GM12878 (cell line): ENCODE data around the gene MGME1. TPM values are rescaled to one million over a fixed set of nuclear protein-coding genes. Genes with fewer than 3 reads are reported as not detected.

Experiments
- CREM ChIP-seq: IDR thresholded peaks from 2 replicates; pipeline ENCODE4 v1.6.1; 2014; ENCODE audit warnings: antibody characterized with exemption, low read depth
- KDM1A ChIP-seq: fragments of 200-600 bp; sonication (generic); IDR thresholded peaks from 2 replicates; pipeline ENCODE4 v1.6.1; 2016; ENCODE audit warnings: borderline replicate concordance
- NBN ChIP-seq: fragments of 450-650 bp; IDR thresholded peaks from 2 replicates; pipeline ENCODE4 v1.6.1; 2016
- NR2C1 ChIP-seq: fragments of 450-650 bp; IDR thresholded peaks from 2 replicates; pipeline ENCODE4 v1.6.1; 2017; ENCODE audit warnings: antibody characterized with exemption, mild to moderate bottlenecking, moderate library complexity
- POU2F2 ChIP-seq: IDR thresholded peaks from 3 replicates; pipeline ENCODE4 v1.6.1; 2011; ENCODE audit warnings: low read depth, mild to moderate bottlenecking, low read length, borderline replicate concordance
- RAD21 ChIP-seq: IDR thresholded peaks from 2 replicates; pipeline ENCODE4 v1.6.1; 2011; ENCODE audit warnings: mild to moderate bottlenecking, low read depth, low read length, moderate library complexity; ENCODE audit not compliant: insufficient read depth
- SKIL ChIP-seq: fragments of 450-650 bp; IDR thresholded peaks from 2 replicates; pipeline ENCODE4 v1.6.1; 2017; ENCODE audit warnings: mild to moderate bottlenecking, low read depth, inconsistent platforms; ENCODE audit not compliant: poor library complexity, severe bottlenecking
- polyA plus RNA-seq, 11 experiments: library from polyadenylated mRNA; depleted of rRNA in 4 of 11; unstranded in 6 of 11; stranded (reverse) in 5 of 11; fragments of >200 nt; fragmentation: Nextera tagmentation in 4 of 11; fragmentation: Illumina TruSeq in 1 of 11; extraction: Ambion mirVana in 4 of 11; extraction: Trizol in 1 of 11; gene quantifications; 1 replicate in 1 of 11; 2 replicates in 10 of 11; pipeline versions ENCODE4 v1.2.1 to v1.2.3, GENCODE V29; 2011 to 2016; ENCODE audit warnings: inconsistent platforms in 2 of 11, missing spikeins in 2 of 11, low read depth in 1 of 11
- total RNA-seq, 4 experiments: library from RNA; depleted of rRNA in 3 of 4; stranded (reverse); fragments of >200 nt in 3 of 4; fragmentation: Illumina TruSeq in 1 of 4; extraction: Trizol in 1 of 4; gene quantifications; 2 replicates each; pipeline versions ENCODE4 v1.2.1 to v1.2.3, GENCODE V29; 2013 to 2021
- TF ChIP-seq, protein P1 (sequence below), 3 experiments: IDR thresholded peaks in 2 of 3; conservative IDR thresholded peaks in 1 of 3; 2 replicates each; pipeline ENCODE4 v1.5.1; 2011; ENCODE audit warnings: low read depth in 3 of 3, low read length in 3 of 3, mild to moderate bottlenecking in 3 of 3, control low read depth in 2 of 3, moderate library complexity in 2 of 3, inconsistent platforms in 1 of 3, mixed read lengths in 1 of 3; ENCODE audit not compliant: control insufficient read depth in 2 of 3, insufficient read depth in 1 of 3; ENCODE audit errors: extremely low read depth in 1 of 3
- TF ChIP-seq, protein P2 (sequence below): IDR thresholded peaks from 2 replicates; pipeline ENCODE4 v1.6.1; 2011; ENCODE audit warnings: low read depth, mild to moderate bottlenecking, low read length, moderate library complexity, borderline replicate concordance; ENCODE audit errors: extremely low read depth

The MGME1 gene
- total and polyA plus RNA-seq, 10 of the 15 experiments (the other 5 are each of a cell fraction or from before 2014, with no cell fraction given): 13.4 to 44.8 (median 30.6) TPM

DNA sequence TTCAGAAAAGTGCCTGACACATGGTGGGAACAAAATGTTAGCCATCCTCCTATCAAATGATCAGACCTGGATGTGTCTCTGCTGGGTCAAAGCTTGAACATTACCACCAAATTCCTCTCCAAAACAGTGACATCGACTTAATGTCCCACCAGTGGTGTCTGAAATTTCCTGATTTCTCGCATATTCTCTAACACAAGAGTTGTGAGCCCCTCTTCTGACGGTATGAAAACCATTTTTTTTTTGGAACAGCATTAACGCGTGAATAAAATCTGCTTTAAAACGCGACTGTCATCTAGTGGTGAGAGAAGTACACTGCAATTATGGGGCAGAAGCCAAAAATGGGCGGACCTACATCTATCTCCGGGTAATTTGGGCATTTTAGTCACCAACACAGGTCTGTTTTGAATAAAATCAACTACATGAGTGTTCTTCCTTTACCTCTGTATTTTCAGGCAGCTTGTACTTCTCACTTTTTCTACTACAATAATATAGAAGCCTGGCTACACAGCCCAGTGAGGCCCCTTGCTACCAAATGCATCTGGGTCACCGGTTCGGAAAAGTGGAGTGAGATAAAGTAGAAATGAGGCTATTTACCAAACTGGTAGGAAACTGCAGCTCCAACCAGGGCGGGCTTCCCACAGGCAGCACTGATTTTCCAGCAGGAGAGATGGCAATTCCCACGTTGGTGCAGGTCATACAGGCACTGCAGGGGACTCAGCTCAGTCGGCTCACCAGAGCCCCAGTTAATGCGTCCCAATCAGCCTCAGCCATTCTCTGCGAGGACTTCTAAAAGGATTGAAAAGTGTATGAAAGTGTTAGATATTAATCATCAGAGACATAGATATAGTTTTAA is 27.4 kb downstream of the MGME1 start (continued):
- TF ChIP-seq, protein P1, sequence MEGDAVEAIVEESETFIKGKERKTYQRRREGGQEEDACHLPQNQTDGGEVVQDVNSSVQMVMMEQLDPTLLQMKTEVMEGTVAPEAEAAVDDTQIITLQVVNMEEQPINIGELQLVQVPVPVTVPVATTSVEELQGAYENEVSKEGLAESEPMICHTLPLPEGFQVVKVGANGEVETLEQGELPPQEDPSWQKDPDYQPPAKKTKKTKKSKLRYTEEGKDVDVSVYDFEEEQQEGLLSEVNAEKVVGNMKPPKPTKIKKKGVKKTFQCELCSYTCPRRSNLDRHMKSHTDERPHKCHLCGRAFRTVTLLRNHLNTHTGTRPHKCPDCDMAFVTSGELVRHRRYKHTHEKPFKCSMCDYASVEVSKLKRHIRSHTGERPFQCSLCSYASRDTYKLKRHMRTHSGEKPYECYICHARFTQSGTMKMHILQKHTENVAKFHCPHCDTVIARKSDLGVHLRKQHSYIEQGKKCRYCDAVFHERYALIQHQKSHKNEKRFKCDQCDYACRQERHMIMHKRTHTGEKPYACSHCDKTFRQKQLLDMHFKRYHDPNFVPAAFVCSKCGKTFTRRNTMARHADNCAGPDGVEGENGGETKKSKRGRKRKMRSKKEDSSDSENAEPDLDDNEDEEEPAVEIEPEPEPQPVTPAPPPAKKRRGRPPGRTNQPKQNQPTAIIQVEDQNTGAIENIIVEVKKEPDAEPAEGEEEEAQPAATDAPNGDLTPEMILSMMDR (IDR thresholded peaks at IDR 0.05 in 2 of 3, conservative IDR thresholded peaks at IDR 0.05 in 1 of 3; ENCODE audit: control insufficient read depth in 2 of 3, extremely low read depth in 1 of 3, insufficient read depth in 1 of 3, low read depth in 3 of 3, low read length in 3 of 3): peak; percentile 97 to 99 (median 98)
- TF ChIP-seq KDM1A: no peak
- peak; percentile 15 for TF ChIP-seq SKIL
- TF ChIP-seq RAD21: peak; percentile 99
- TF ChIP-seq, protein P2, sequence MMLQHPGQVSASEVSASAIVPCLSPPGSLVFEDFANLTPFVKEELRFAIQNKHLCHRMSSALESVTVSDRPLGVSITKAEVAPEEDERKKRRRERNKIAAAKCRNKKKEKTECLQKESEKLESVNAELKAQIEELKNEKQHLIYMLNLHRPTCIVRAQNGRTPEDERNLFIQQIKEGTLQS: no peak
- no peak for TF ChIP-seq NR2C1
- 0 out of 3 replicates have a peak, but pooled peaks have one; percentile 60 for TF ChIP-seq POU2F2
- peak; percentile 31; the same call in 1 of the 2 replicates for TF ChIP-seq CREM
- TF ChIP-seq NBN: peak; percentile 39; the same call in 1 of the 2 replicates
